K562 (cell line): ENCODE measurements around the gene PPP1R37. TPM values are rescaled to one million over a fixed set of nuclear protein-coding genes. Genes with fewer than 3 reads are reported as not detected.

Source experiments
- ATAC-seq: fragments of 200-7000 bp; cut with Tn5 transposase; 3 replicates; pipeline ENCODE4 v1.9.1; 2020; ENCODE audit warnings: moderate library complexity
- BruUV-seq: library from RNA; stranded (reverse); fragments of 400-500 nt; replicated peaks from 2 replicates; lab custom pipeline; 2021; lab: Mats Ljungman, UMichigan
- CTCF ChIA-PET: fragments of 300-600 bp; formaldehyde crosslinking; extraction: SDS; loops from one replicate; lab custom pipeline; 2021; ENCODE audit warnings: low intra/inter-chr PET ratio; lab: Yijun Ruan, JAX
- POLR2A ChIA-PET: fragments of 300-600, 350-650 bp; sonication (Branson Sonifier 250); formaldehyde crosslinking; extraction: SDS; loops from one replicate; lab custom pipeline; 2021; ENCODE audit warnings: antibody characterized with exemption, inconsistent platforms; lab: Yijun Ruan, JAX
- DNase-seq, 4 experiments: peaks; one replicate each; pipeline versions ENCODE4 v3.0.0 to v3.0.0-alpha.2; 2011 to 2018; ENCODE audit warnings: low spot score in 3 of 4, mixed read lengths in 3 of 4; ENCODE audit errors: extremely low read depth in 1 of 4
- FAIRE-seq: peaks from 2 replicates; lab custom pipeline; 2011; peaks lifted over from hg19 to GRCh38; lab: Jason Lieb, UNC
- H2AFZ ChIP-seq: 2 replicates; pipeline ENCODE4 v1.6.0; 2011; ENCODE audit warnings: low read depth, low read length, control low read depth, inconsistent platforms
- H3K27ac ChIP-seq: fragments of 200-600 bp; 3 replicates; pipeline ENCODE4 v1.8.0; 2011; ENCODE audit warnings: low read depth, mild to moderate bottlenecking, control low read depth, inconsistent platforms, low read length, moderate library complexity, mixed read lengths; ENCODE audit errors: extremely low read depth
- H3K27me3 ChIP-seq, 2 experiments: fragments of 300-600 bp in 1 of 2; 2 replicates in 1 of 2; 3 replicates in 1 of 2; pipeline versions ENCODE4 v1.6.0 to v1.8.0; 2011; ENCODE audit warnings: inconsistent platforms in 2 of 2, low read length in 2 of 2, mild to moderate bottlenecking in 1 of 2, mixed read lengths in 1 of 2, moderate library complexity in 1 of 2; ENCODE audit not compliant: control insufficient read depth in 2 of 2, insufficient read depth in 2 of 2
- H3K36me3 ChIP-seq: fragments of 300-600 bp; 3 replicates; pipeline ENCODE4 v1.8.0; 2011; ENCODE audit warnings: mild to moderate bottlenecking, low read length, inconsistent platforms; ENCODE audit not compliant: control insufficient read depth, insufficient read depth
- H3K4me1 ChIP-seq, 2 experiments: fragments of 200-600 bp in 1 of 2; replicated peaks in 1 of 2; 2 replicates in 1 of 2; 3 replicates in 1 of 2; pipeline versions ENCODE4 v1.5.1 to v1.8.0; 2011; ENCODE audit warnings: inconsistent platforms in 2 of 2, low read length in 2 of 2, mild to moderate bottlenecking in 1 of 2, mixed read lengths in 1 of 2, moderate library complexity in 1 of 2; ENCODE audit not compliant: control insufficient read depth in 2 of 2, insufficient read depth in 2 of 2
- H3K4me2 ChIP-seq: 2 replicates; pipeline ENCODE4 v1.6.1; 2011; ENCODE audit warnings: low read length, control low read depth, inconsistent platforms, mixed read lengths; ENCODE audit not compliant: insufficient read depth
- H3K4me3 ChIP-seq: fragments of 200-600 bp; sonication (generic), shearing (Covaris generic); 2 replicates; pipeline ENCODE4 v1.5.1; 2016; ENCODE audit warnings: control low read depth, inconsistent platforms
- H3K79me2 ChIP-seq: fragments of 200-600 bp; 3 replicates; pipeline ENCODE4 v1.8.0; 2011; ENCODE audit warnings: low read length, inconsistent platforms; ENCODE audit not compliant: control insufficient read depth, insufficient read depth
- H3K9ac ChIP-seq, 2 experiments: 2 replicates each; pipeline versions ENCODE4 v1.6.0 to v1.6.1; 2011; ENCODE audit warnings: low read depth in 2 of 2, low read length in 2 of 2, control low read depth in 1 of 2, inconsistent platforms in 1 of 2, mild to moderate bottlenecking in 1 of 2, mixed read lengths in 1 of 2; ENCODE audit not compliant: insufficient read depth in 1 of 2
- H3K9me1 ChIP-seq: one replicate; pipeline ENCODE4 v1.6.0; 2011; ENCODE audit warnings: inconsistent platforms, mild to moderate bottlenecking, low read length, moderate library complexity; ENCODE audit not compliant: control insufficient read depth, insufficient read depth
- H3K9me3 ChIP-seq: replicated peaks from 2 replicates; pipeline ENCODE4 v1.5.1; 2011; ENCODE audit warnings: low read depth, low read length, inconsistent platforms; ENCODE audit not compliant: control insufficient read depth, insufficient read depth
- H4K20me1 ChIP-seq: replicated peaks from 2 replicates; pipeline ENCODE4 v1.6.1; 2011; ENCODE audit warnings: low read length, inconsistent platforms, mixed read lengths; ENCODE audit not compliant: control insufficient read depth, insufficient read depth
- AFF4 ChIP-seq: sonication (generic); formaldehyde crosslinking; IDR thresholded peaks from 2 replicates; pipeline ENCODE4 v1.8.0; 2023; ENCODE audit warnings: mild to moderate bottlenecking, missing genetic modification reagents
- BCLAF1 ChIP-seq, 2 experiments: fragments of 450-650 bp in 1 of 2; IDR thresholded peaks; 2 replicates each; pipeline ENCODE4 v1.6.1; 2011 to 2017; ENCODE audit warnings: low read depth in 2 of 2, antibody characterized with exemption in 1 of 2, borderline replicate concordance in 1 of 2, low read length in 1 of 2, mild to moderate bottlenecking in 1 of 2, mixed read lengths in 1 of 2; ENCODE audit not compliant: control insufficient read depth in 1 of 2
- NR2C2 ChIP-seq, 2 experiments: fragments of 200-800 bp in 1 of 2; sonication (Bioruptor generic) in 1 of 2; sonication (generic) in 1 of 2; formaldehyde crosslinking in 1 of 2; IDR thresholded peaks; 2 replicates each; pipeline versions ENCODE4 v1.6.1 to v1.8.0; 2016 to 2022; ENCODE audit warnings: mild to moderate bottlenecking in 1 of 2, missing compliant biosample characterization in 1 of 2, missing genetic modification characterization in 1 of 2, missing genetic modification reagents in 1 of 2
- RBBP5 ChIP-seq: fragments of 200-600 bp; sonication (generic); IDR thresholded peaks from 2 replicates; pipeline ENCODE4 v1.6.1; 2012; ENCODE audit warnings: borderline replicate concordance, mild to moderate bottlenecking, low read length, control low read depth, inconsistent platforms; ENCODE audit not compliant: insufficient read depth, poor library complexity, severe bottlenecking
- UBTF ChIP-seq, 2 experiments: IDR thresholded peaks; 2 replicates each; pipeline ENCODE4 v1.6.1; 2012; ENCODE audit warnings: improper control_type of control experiment in 2 of 2, low read depth in 2 of 2, low read length in 2 of 2, borderline replicate concordance in 1 of 2
- ZNF277 ChIP-seq: fragments of 250-450 bp; sonication (Bioruptor Pico); IDR thresholded peaks from 2 replicates; pipeline ENCODE4 v1.8.0; 2022; ENCODE audit warnings: inconsistent platforms, mild to moderate bottlenecking, moderate library complexity, borderline replicate concordance
- ZNF551 ChIP-seq: fragments of 250-450 bp; sonication (Bioruptor Pico); IDR thresholded peaks from 2 replicates; pipeline ENCODE4 v1.5.0; 2021; ENCODE audit warnings: mild to moderate bottlenecking, moderate library complexity
- WGBS: fragments of 100-300 bp; shearing (Covaris generic); methylation state at CpG from one replicate; pipeline ENCODE4 v1.1.6; 2016; ENCODE audit warnings: low coverage, mixed read lengths; ENCODE audit not compliant: insufficient coverage; ENCODE audit errors: missing lambda C conversion rate; 5-methylcytosine and 5-hydroxymethylcytosine counted together
- in situ Hi-C: fragments of 300-500 bp; cut with MboI; formaldehyde crosslinking; loops from 4 replicates; pipeline ENCODE4 v1.15.0; 2018; ENCODE audit warnings: inconsistent platforms, mixed read lengths
- intact Hi-C: fragments of 100-400 bp; cut with micrococcal nuclease; formaldehyde crosslinking; loops from 2 replicates; pipeline ENCODE4 v1.14.2; 2022
- polyA plus RNA-seq, 8 experiments: library from polyadenylated mRNA; depleted of rRNA in 4 of 8; stranded (reverse) in 5 of 8; unstranded in 3 of 8; fragments of >200 nt; fragmentation: Nextera tagmentation in 2 of 8; fragmentation: Illumina TruSeq in 1 of 8; extraction: Ambion mirVana in 2 of 8; extraction: Trizol in 1 of 8; gene quantifications; 2 replicates each; pipeline versions ENCODE4 v1.2.1 to v1.2.3, GENCODE V29; 2011 to 2014; ENCODE audit warnings: inconsistent platforms in 1 of 8, missing spikeins in 1 of 8
- total RNA-seq, 7 experiments: library from RNA; depleted of rRNA in 6 of 7; stranded (reverse); fragments of >200 nt in 6 of 7; fragmentation: Illumina TruSeq in 2 of 7; extraction: Trizol in 2 of 7; gene quantifications; 2 replicates each; pipeline versions ENCODE4 v1.2.1 to v1.2.3, GENCODE V29; 2011 to 2021; ENCODE audit warnings: low replicate concordance in 1 of 7

The PPP1R37 gene
- total and polyA plus RNA-seq, 9 of the 15 experiments (the other 6 are each of a cell fraction or from before 2014, with no cell fraction given) = 0.04 to 20.3 (median 7.3) TPM

GRCh38 chr19:45166723-45167252 is 73.8 kb downstream of the PPP1R37 start:
- Histone ChIP-seq H4K20me1 (peaks cover 8% of the 10 kb centered on the region; the same call in 1 of the 2 replicates), H3K27ac (no peak overlapping the region), H2AFZ (no peak overlapping the region), H3K4me1 (peaks cover 35 to 70% of the 10 kb centered on the region in 2 experiments), H3K9me1 (no peaks in the 10 kb centered on the region), H3K9ac (peak overlapping the region in 1 of 2 experiments; percentile 77; a peak in 2 of 4 replicates), H3K79me2 (peaks cover 8% of the 10 kb centered on the region; the same call in 2 of the 3 replicates), H3K4me3 (no peak overlapping the region), H3K4me2 (no peak overlapping the region), H3K9me3 (no peaks in the 10 kb centered on the region), H3K36me3 (no peaks in the 10 kb centered on the region), H3K27me3 (no peaks in the 10 kb centered on the region)
- ChIA-PET POLR2A (interaction anchor here (2.2 kb wide), 1 partner anchor 11 kb away, joined by 12 read pairs; the partner anchor contains the start of genes BLOC1S3 and TRAPPC6A), CTCF (no interaction called here)
- WGBS = 61% methylated on average over 13 of the region's 14 CpGs
- FAIRE-seq = peak; percentile 6
- intact Hi-C loops (no loop called here), in situ Hi-C loops (no loop called here)
- ATAC-seq = no peak
- no peak for DNase-seq
- BruUV-seq = no TSS peak
- TF ChIP-seq AFF4 (CRISPR knock-in tag) (no peak), NR2C2 (CRISPR knock-in tag; IDR thresholded peaks at IDR 0.05) (no peak), NR2C2 (tag; IDR thresholded peaks at IDR 0.05) (no peak), ZNF277 (no peak), RBBP5 (no peak), ZNF551 (CRISPR knock-in tag) (no peak), BCLAF1 (IDR thresholded peaks at IDR 0.05; ENCODE audit: borderline replicate concordance in 1 of 2, control insufficient read depth in 1 of 2, low read depth in 2 of 2, low read length in 1 of 2) (no peak), UBTF (IDR thresholded peaks at IDR 0.05; ENCODE audit: borderline replicate concordance in 1 of 2, low read depth in 2 of 2, low read length in 2 of 2) (no peak)
